ENCODE data around the gene PATZ1. TPM values are rescaled to one million over a fixed set of nuclear protein-coding genes. Genes with fewer than 3 reads are reported as not detected.
"Not testable (repeated sequence)": the region's sequence is repeated elsewhere in the genome, so short reads cannot be mapped to it uniquely, and the experiment has no call there.

The PATZ1 gene, protein sequence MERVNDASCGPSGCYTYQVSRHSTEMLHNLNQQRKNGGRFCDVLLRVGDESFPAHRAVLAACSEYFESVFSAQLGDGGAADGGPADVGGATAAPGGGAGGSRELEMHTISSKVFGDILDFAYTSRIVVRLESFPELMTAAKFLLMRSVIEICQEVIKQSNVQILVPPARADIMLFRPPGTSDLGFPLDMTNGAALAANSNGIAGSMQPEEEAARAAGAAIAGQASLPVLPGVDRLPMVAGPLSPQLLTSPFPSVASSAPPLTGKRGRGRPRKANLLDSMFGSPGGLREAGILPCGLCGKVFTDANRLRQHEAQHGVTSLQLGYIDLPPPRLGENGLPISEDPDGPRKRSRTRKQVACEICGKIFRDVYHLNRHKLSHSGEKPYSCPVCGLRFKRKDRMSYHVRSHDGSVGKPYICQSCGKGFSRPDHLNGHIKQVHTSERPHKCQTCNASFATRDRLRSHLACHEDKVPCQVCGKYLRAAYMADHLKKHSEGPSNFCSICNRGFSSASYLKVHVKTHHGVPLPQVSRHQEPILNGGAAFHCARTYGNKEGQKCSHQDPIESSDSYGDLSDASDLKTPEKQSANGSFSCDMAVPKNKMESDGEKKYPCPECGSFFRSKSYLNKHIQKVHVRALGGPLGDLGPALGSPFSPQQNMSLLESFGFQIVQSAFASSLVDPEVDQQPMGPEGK
- total RNA-seq (10 to 100 TPM; 26.3 to 44.5 (median 39.3) TPM), polyA plus RNA-seq (10 to 100 TPM; 26.8 to 29.7 TPM)
- long read RNA-seq, donor 1, transcript PATZ1-203 (4 exons, 3,638 nt) = major isoform, 7 of 27 reads
- long read RNA-seq, donor 1, transcript PATZ1-204 (5 exons, 3,711 nt) = minor isoform, 6 of 27 reads
- long read RNA-seq, donor 1, partial matches to known transcripts = 8 of 27 reads
- long read RNA-seq, donor 1, other reads (novel, unspliced or antisense) = 2 of 27 reads
- long read RNA-seq, donor 2, transcript PATZ1-203 (4 exons, 3,638 nt) = minor isoform, 8 of 26 reads
- long read RNA-seq, donor 2, transcript PATZ1-201 (3 exons, 2,516 nt) = major isoform, 14 of 26 reads
- long read RNA-seq, donor 2, partial matches to known transcripts = 0 of 26 reads
- long read RNA-seq, donor 2, other reads (novel, unspliced or antisense) = 0 of 26 reads
- long read RNA-seq, donor 3, transcript PATZ1-204 (5 exons, 3,711 nt) = minor isoform, 9 of 84 reads
- long read RNA-seq, donor 3, transcript PATZ1-203 (4 exons, 3,638 nt) = major isoform, 32 of 84 reads
- long read RNA-seq, donor 3, transcript PATZ1-201 (3 exons, 2,516 nt) = major isoform, 32 of 84 reads
- long read RNA-seq, donor 3, transcript PATZ1-202 (5 exons, 3,781 nt) = minor isoform, 5 of 84 reads
- long read RNA-seq, donor 3, partial matches to known transcripts = 6 of 84 reads
- long read RNA-seq, donor 3, other reads (novel, unspliced or antisense) = 0 of 84 reads

DNA sequence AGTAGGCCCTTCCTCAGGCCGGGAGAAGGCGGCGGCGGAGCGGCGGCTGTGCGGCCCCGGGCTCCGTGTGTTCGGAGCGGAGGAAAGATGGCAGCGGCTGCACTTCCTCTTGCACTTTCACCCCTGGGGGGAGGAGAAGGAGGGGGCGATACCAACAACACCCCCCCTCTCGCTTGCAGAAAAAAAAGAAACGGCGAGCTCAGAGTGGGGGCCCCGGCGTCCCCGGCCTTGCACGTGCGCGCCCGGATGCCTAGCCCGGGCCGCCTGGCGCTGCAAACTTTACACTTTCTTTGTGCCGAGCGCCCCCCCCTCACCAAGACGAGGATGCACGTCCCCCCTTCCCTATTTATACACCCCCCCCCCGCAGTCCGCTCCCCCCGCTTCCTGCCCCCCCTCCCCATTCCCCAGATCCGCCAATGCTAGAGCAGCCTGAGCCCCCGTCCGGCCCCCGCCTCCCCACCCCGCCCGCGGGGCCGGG is at the start of gene PATZ1:
TSS of gene PATZ1 (minus strand) at position 92 of the 478 bp plus-strand sequence. CDS start 744 bp downstream, outside the sequence.
- peak; percentile 83 to 87 (median 85) for DNase-seq

DNA sequence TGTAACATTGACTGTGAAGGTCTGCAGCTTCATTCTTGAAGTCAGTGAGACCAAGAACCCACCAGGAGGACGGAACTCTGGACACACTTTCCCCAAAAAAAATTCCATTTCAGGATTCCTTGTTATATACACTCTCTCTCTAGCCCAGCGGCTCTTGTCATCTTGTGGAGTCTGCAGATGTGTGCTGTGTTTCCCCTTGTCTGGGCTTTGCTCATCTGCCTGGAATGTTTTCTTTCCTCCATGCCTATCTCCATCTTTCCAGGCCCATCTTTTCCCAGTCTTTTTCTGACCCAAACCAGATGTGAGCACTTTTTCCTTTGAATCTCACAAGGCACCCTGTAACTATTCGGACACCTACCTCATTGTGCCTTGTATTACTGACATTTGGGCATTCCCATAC is 48.2 kb upstream of the PATZ1 start:
- Histone ChIP-seq H3K4me3 (no peak overlapping the region), H3K9me3 (no peaks in the 10 kb centered on the region), H3K27ac (no peak overlapping the region), H3K4me1 (ENCODE audit: insufficient read depth) (no peaks in the 10 kb centered on the region), H3K27me3 (no peaks in the 10 kb centered on the region), H3K36me3 (no peaks in the 10 kb centered on the region)
- intact Hi-C loops (cut with DNase I) = loop anchor here in 1 of 4 donors (10.0 kb wide), 1 partner anchor 50 kb away; the partner anchor contains the start of gene PATZ1
- DNase-seq = no peak
- TF ChIP-seq POLR2A (IDR thresholded peaks at IDR 0.05) (no peak), EP300 (IDR thresholded peaks at IDR 0.05) (no peak)
- TF ChIP-seq, protein P1, sequence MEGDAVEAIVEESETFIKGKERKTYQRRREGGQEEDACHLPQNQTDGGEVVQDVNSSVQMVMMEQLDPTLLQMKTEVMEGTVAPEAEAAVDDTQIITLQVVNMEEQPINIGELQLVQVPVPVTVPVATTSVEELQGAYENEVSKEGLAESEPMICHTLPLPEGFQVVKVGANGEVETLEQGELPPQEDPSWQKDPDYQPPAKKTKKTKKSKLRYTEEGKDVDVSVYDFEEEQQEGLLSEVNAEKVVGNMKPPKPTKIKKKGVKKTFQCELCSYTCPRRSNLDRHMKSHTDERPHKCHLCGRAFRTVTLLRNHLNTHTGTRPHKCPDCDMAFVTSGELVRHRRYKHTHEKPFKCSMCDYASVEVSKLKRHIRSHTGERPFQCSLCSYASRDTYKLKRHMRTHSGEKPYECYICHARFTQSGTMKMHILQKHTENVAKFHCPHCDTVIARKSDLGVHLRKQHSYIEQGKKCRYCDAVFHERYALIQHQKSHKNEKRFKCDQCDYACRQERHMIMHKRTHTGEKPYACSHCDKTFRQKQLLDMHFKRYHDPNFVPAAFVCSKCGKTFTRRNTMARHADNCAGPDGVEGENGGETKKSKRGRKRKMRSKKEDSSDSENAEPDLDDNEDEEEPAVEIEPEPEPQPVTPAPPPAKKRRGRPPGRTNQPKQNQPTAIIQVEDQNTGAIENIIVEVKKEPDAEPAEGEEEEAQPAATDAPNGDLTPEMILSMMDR (IDR thresholded peaks at IDR 0.05) = no peak
- 71 to 83% (median 77%) methylated on average over 3 of the region's 3 CpGs for WGBS, 3 donors

More for the DNA sequence above, at the start of gene PATZ1:
- H3K27me3 ChIP-seq = no peaks in the 10 kb centered on the region
- H3K9me3 ChIP-seq = no peaks in the 10 kb centered on the region
- peak within 1 kb of the TSS; percentile 65 to 72 for H3K27ac ChIP-seq
- WGBS, 3 donors = 0 to 1% (median 0%) methylated on average over 32 to 41 of the region's 41 CpGs
- H3K4me3 ChIP-seq = peak within 1 kb of the TSS; percentile 73
- intact Hi-C loops (cut with DNase I) = loop anchor here in 3 of 4 donors (5.0 to 10.0 kb wide), 3 partner anchors 49 to 289 kb away; partner anchors contain the start of gene DRG1 (in 3 of the 3)
- TF ChIP-seq EP300 (IDR thresholded peaks at IDR 0.05) (no peak), POLR2A (IDR thresholded peaks at IDR 0.05) (no peak)
- TF ChIP-seq, protein P1 (IDR thresholded peaks at IDR 0.05) = no peak
- H3K36me3 ChIP-seq = no peaks in the 10 kb centered on the region
- H3K4me1 ChIP-seq (ENCODE audit: insufficient read depth) = peaks cover 10% of the 10 kb centered on the region

DNA sequence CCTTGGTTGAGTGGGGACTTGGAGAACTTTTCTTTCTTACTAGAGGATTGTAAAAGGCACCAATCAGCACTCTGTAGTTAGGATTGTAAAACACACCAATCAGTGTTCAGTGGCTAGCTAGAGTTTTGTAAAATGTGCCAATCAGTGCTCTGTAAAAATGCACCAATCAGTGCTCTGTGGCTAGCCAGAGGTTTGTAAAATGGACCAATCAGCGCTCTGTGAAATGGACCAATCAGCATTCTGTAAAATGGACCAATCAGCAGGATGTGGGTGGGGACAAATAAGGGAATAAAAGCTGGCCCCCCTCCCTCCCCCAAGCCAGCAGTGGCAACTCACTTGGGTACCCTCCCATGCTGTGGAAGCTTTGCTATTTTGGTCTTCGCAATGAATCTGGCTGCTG is 47.7 kb upstream of the PATZ1 start:
- no peak for DNase-seq
- TF ChIP-seq POLR2A (IDR thresholded peaks at IDR 0.05) = no peak
- TF ChIP-seq, protein P1 (IDR thresholded peaks at IDR 0.05) = no peak
- TF ChIP-seq EP300 (IDR thresholded peaks at IDR 0.05) = no peak
- no peaks in the 10 kb centered on the region for H3K9me3 ChIP-seq
- no peaks in the 10 kb centered on the region for H3K4me1 ChIP-seq (ENCODE audit: insufficient read depth)
- WGBS, 3 donors = 93 to 98% (median 94%) methylated on average over 2 of the region's 2 CpGs
- H3K4me3 ChIP-seq = no peak overlapping the region
- no peak overlapping the region for H3K27ac ChIP-seq
- H3K36me3 ChIP-seq = no peaks in the 10 kb centered on the region
- no peaks in the 10 kb centered on the region for H3K27me3 ChIP-seq
- intact Hi-C loops (cut with DNase I) = loop anchor here in 1 of 4 donors (10.0 kb wide), 1 partner anchor 49 kb away; the partner anchor contains the start of gene PATZ1

DNA sequence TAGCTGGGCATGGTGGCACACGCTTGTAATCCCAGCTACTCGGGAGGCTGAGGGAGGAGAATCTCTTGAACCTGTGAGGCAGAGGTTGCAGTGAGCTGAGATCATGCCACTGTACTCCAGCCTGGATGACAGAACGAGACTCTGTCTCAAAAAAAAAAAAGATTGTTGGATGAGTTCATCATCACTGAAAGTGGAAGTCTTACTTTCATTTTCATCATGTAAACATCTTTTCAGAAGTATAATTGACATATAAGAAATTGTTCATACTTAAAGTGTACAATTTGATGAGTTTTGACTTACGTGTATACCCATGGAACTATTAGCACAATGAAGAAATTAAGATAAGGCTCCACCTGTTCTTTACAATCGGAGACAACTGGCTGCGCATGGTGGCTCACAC is 32.5 kb upstream of the PATZ1 start:
- DNase-seq; H3K27ac ChIP-seq; H3K9me3 ChIP-seq; H3K4me3 ChIP-seq; H3K4me1 ChIP-seq (ENCODE audit: insufficient read depth); intact Hi-C loops (cut with DNase I); H3K27me3 ChIP-seq; H3K36me3 ChIP-seq: not testable (repeated sequence)
- WGBS, 3 donors = 49 to 59% (median 55%) methylated on average over 6 of the region's 6 CpGs

Data from ovary (tissue), 10 donors.